GM19099 (cell line): ENCODE data around the gene NR6A1.

Experiments used
- POLR2A ChIP-seq: IDR thresholded peaks from 3 replicates; pipeline ENCODE4 v1.6.1; 2011; ENCODE audit warnings: low read depth; ENCODE audit not compliant: insufficient read length; ENCODE audit errors: extremely low read depth

The NR6A1 gene

DNA sequence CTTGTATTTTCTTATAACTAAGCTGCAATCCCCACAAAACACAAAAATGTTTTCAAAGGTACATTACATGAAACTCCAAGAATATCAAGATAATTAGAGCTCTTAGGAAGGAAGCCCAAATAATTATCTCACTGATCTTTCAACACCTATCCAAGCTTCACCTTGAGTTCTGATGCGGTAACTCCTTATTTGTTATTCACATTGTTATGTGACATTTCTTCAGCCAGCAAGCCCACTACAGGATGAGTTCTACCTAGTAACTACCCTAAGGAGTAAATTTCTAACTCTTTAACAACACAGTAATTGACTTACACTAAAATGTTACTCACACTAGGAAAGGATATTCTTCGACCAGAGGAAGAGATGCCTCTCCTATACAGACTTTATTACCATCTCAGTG, 9.9 kb downstream of the NR6A1 start:
- TF ChIP-seq POLR2A, result no peak

DNA sequence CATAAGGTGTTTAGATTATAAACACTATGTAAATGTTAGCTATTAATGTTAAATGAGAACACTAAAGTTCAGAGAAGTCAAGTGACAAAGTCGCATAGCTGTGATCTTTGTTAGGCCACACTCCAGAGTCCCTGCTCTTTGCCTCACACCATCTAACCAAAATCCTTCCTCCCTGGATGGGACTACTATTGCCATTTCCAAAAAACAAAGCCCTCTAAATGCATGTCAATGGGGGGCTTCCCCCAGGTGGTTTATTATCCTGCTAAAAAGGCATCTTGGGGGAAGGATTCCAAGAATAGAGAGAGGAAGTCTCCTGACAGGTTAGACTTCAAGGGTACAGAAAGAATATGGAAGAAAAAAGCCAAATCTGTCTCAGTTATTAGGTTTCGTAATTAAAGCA, 10.4 kb downstream of the NR6A1 start:
- TF ChIP-seq POLR2A, result no peak

DNA sequence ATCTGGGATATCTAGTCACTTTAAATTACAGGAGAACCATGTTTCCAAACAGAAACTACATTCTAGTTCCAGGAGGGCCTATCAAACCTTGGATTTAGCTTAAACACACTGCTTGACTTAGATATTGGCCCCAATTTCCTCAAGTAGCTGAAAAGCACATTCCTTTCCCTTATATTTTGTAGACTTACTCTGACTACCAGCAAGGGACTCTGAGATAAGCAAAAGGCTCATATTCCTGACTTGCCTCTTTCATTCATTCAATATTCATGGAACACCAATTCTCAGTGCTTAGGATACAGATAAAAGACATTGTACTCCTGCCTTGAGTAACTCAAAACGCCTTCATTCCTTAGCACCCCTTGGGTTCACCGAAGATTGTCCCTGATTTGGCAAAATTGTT, 11.8 kb downstream of the NR6A1 start:
- no peak for TF ChIP-seq POLR2A

DNA sequence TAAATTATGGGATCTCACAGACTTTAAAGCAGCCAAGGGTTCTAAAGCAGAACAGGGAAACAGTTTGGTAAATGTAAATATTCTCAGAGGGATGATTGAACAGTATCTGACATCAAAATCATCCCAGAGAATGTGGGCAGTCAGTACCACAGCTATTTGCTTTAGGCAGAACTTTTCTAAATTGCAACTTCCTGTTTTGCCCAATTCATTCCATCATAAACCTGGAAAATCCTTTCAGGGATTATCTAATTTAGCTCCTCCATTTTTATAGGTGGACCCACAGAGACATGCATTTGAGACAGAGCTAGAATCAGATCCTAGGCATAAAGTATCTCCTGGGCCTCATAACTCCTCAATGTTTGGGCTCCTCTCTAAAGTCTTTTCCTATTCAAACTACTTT, 12.4 kb downstream of the NR6A1 start:
- TF ChIP-seq POLR2A, result no peak

DNA sequence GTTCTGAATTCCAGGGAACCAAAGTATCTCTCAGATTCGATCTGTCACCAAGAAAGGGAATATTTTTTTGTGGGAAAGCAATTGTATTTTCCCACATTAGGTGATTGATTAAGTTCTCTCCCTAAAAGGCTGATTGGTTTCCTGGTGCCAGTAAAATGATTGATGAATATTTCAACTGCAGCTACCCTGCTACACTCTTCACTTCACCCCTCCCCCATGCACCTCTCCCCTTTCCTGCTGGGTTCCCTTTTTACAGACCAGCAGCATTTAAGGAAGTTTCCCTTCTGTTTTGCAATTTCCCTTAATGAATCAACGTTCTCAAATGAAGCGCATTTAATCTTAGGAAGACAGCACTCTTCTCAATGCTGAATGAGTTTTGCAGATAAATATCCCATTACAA, 13.1 kb downstream of the NR6A1 start:
- no peak for TF ChIP-seq POLR2A

DNA sequence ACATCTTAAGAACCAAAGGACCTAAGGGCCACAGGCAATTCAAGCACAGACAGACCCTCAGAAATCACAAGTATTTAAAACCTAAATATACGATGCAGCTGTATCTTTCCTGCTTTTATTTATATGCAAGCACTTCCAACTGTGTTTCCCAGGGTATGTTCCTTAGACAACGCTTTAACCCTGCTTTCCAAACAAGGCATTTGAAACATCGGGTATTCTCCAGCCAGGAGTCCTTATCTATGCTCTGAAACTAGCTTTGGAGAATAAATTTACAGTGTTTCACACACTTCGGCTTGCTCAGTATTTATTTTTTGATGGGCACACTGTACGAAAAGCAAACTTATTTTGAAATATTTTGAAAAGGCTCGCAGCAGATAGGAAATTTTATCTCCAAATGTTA, 13.5 kb downstream of the NR6A1 start:
- TF ChIP-seq POLR2A, result no peak

DNA sequence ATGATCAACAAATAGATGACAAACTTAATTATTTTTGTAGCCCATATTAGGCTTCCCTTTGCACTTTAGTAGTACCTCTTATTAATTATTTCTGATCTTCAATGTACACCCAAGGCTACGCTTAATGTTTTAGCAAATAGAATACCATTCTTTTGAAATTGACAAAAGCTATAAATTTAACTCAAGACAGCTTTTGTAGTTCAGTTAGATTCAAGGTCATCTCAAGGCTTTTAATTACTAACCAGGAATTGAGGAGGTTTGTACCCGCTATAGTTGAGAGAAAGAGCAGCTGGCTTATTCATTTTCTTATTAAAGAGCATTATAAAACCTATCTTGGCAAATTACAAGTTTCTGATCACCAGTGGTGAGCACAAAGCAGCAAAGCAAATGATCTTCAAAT, 15.1 kb downstream of the NR6A1 start:
- TF ChIP-seq POLR2A, result no peak

DNA sequence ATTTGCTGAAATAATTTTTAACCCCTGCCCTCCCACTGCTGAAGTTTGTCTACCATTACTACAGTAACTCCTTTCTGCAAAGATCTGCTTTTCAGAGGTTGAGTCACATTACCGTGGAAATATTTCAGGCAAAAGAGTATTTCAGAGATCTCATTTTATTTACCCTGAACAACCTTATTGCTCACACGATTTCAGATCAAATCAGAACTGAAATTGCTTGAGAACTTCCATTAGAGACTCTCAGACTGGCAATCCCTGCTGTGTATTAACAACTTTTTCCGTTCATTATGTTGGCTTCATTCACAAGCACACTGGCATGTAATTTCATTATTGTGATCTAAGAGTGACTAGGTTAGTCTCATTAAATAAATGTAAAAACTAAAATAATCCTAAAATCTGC, 16.1 kb downstream of the NR6A1 start:
- no peak for TF ChIP-seq POLR2A

DNA sequence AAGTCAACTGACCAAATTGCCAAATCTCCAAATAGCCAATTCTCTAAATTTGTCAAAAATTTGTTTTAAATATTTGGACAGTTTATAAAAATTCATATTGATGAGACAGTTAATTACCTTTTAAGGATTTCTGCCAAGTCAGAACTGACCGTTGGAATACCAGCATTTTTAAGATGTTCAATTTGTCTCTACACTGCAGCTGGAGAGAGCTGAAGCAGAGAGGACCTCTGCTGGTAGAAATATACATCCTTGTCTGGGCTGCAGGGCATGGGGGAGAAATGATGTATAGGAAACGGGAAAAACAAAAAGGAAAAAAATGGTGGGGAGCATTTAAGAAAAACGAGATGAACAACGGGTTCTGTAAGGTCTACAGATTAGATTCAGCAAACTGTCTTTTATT, 16.8 kb downstream of the NR6A1 start:
- no peak for TF ChIP-seq POLR2A

DNA sequence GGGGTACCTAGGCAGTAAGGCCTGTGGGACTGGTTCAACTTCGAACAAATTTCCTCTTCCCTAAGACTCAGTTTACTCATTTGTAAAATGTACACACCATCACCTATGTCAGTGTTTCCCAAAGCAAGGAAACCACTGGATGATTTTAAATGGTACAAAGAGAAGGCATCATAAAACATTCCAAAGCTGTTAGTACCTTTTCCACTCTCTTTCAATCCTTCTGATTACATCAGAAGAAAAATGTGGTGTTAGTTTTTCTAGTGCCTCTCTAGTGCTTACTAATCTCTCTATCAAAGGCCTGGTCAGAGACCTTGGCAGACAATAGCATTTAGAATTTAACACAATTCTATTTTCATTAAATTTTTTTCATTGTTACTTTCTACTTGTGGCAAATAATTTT, 18.1 kb downstream of the NR6A1 start:
- TF ChIP-seq POLR2A, result no peak

DNA sequence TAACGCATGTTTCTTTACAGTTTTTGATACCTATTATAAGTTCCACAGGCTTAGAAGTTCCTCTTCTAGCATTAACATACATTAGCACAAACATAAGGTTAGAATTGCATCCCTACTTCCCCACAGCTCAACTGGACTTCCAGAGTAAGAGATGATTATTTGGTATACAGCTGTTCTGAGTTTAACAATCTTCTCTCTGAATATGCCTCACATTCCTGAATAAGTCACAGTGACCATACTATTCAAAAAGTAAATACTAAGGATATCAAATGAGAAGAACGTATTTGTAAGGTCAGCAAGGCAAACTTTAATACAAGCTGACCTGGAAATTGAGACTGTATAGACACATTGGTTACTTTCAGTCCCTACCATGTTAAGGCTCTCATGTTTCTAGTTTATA, 21.3 kb downstream of the NR6A1 start:
- no peak for TF ChIP-seq POLR2A

DNA sequence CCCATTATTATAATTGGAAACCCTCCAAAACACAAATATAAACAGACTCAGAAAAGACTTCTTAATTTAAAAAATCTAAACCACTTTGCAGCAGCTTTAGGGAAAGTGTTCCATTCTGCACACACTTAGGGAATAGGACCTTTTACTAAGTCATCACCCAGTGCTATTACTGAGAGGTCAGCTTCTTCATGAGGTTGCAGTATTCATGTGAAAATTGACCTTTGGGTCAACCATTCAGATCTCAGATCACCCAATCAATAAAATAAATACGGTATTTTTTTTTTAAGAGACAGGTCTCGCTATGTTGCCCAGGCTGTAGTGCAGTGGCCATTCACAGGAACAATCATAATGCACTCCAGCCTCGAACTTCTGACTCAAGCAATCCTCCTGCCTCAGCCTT, 21.8 kb downstream of the NR6A1 start:
- TF ChIP-seq POLR2A, result no peak

DNA sequence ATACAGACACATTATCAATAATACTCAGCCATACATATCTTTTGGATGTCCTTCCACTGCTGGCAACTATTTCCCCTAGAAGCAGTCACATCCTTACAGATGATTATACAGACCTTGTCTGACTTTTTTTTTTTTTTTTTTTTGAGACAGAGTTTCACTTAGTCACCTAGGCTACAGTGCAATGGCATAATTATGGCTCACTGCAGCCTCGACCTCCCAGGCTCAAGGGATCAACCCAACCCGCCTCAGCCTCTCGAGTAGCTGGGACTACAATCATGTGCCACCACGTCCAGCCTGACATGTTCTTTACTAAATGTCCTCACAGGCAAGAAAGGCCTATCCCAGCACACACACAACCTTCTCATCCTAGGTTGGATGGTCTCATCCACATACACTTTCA, 24.0 kb downstream of the NR6A1 start:
- TF ChIP-seq POLR2A, result no peak

DNA sequence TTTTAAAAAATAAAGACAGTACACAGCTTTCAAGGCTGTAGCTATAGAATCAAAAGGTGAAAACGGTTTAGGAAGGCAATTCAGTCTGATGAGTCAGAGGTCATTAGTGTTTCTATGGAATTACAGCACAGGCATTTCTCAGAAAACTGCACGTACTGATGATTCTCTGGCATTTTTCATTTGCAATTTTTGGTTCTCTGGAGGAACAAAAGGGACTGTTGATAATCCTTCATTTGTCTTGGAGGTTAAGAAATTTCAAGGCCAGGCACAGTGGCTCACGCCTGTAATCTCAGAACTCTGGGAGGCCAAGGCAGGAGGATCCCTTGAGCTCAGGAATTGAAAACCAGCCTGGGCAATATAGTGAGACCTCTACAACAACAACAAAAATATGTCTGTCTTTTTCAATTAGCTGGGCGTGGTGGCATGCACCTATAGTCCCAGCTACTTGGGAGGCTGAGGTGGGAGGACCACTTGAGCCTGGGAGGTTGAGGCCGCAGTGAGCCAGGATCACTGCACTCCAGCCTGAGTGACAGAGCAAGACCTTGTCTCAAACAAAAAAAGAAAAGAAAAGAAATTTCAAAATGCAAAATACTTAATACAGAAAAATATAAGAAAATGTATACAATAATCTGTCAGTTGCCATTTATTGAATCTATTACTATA, 27.3 kb downstream of the NR6A1 start:
- no peak for TF ChIP-seq POLR2A

DNA sequence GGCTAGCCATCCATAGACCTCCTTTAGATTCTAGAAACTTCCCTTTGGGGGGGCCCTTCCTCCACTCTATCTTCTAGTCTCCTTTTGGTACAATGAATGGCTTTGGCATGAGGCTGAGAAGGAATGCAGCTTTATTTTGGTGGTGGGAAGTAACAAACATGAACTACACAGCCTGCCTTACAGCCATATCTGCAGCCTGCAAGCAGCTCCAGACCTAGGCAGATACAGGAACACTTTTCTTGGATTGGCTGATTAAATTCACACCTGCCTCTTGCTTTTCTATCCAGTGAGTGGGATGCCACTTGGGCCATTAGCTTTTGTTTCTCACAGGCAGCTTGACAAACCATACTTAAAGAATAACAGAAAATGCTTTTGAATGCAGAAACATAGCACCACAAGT, 28.2 kb downstream of the NR6A1 start:
- no peak for TF ChIP-seq POLR2A

DNA sequence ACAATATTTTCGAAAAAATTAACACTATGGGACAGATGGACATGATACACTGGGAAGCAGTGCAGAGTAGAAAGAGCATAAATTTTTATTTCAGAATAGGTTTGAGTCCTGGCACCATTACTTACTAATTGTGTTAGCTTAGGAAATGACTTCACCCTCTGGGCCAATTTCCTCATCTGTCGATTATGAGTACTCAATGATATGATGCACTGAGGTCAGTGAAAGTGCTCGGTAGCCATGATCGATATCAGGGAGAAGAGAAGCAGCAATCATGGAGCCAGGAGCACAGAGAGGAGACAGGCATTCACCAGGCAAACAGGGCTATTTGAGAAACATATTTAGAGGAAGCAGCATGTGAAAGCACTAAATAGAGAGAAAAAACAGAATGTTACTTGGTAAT, 29.4 kb downstream of the NR6A1 start:
- TF ChIP-seq POLR2A, result no peak

DNA sequence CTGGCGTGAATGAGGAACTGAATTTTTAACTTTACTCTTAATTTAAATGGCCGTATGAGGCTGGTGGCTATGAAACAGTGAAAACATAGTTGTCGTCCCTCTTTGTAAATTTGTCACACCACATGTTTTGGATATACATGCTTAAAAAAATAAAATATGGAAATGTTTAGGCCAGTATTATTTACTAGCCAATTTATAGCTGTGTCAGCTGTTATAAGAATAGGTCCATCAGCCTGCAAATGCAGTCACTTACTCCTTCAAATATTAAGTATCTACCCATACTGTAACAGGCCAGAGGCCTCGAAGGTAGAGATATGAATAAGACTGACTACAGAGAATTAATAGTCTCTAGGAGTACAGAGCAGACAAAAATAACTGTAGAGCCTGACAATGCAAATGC, 30.0 kb downstream of the NR6A1 start:
- no peak for TF ChIP-seq POLR2A
